22Rv1 (cell line): ENCODE measurements around the gene ROR1.

Experiments
- H3K27ac ChIP-seq: fragments of 450-650 bp; 2 replicates; pipeline ENCODE4 v1.5.1; 2017
- ZFX ChIP-seq: fragments of 450-650 bp; IDR thresholded peaks from 2 replicates; pipeline ENCODE4 v1.6.1; 2017; ENCODE audit warnings: antibody characterized with exemption, borderline replicate concordance
- TF ChIP-seq, protein P1 (sequence below): fragments of 450-650 bp; IDR thresholded peaks from 2 replicates; pipeline ENCODE4 v1.5.1; 2017; ENCODE audit warnings: mild to moderate bottlenecking

Gene ROR1

GRCh38 chr1:63732666-63733065 lies 41.2 kb upstream of the ROR1 start:
- TF ChIP-seq ZFX = no peak
- TF ChIP-seq, protein P1, sequence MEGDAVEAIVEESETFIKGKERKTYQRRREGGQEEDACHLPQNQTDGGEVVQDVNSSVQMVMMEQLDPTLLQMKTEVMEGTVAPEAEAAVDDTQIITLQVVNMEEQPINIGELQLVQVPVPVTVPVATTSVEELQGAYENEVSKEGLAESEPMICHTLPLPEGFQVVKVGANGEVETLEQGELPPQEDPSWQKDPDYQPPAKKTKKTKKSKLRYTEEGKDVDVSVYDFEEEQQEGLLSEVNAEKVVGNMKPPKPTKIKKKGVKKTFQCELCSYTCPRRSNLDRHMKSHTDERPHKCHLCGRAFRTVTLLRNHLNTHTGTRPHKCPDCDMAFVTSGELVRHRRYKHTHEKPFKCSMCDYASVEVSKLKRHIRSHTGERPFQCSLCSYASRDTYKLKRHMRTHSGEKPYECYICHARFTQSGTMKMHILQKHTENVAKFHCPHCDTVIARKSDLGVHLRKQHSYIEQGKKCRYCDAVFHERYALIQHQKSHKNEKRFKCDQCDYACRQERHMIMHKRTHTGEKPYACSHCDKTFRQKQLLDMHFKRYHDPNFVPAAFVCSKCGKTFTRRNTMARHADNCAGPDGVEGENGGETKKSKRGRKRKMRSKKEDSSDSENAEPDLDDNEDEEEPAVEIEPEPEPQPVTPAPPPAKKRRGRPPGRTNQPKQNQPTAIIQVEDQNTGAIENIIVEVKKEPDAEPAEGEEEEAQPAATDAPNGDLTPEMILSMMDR = no peak
- no peak overlapping the region for H3K27ac ChIP-seq

DNA sequence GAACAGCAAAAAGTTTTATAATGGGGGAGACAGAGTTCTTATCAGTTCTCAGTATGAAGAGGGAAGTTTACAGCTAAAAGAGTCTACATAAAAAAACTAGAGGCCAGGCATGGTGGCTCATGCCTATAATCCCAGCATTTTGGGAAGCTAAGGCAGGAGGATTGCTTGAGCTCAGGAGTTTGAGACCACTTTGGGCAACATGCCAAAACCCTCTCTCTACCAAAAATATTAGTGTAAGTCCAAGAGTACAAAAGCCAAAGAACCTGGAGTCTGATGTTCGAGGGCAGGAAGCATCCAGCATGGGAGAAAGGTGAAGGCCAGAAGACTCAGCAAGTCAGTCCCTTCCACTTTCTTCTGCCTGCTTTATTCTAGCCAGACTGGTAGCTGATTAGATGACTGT lies 35.0 kb upstream of the ROR1 start:
- H3K27ac ChIP-seq = no peak overlapping the region
- no peak for TF ChIP-seq ZFX
- TF ChIP-seq, protein P1 = no peak

GRCh38 chr1:63739452-63739851 lies 34.4 kb upstream of the ROR1 start:
- no peak overlapping the region for H3K27ac ChIP-seq
- TF ChIP-seq, protein P1 = no peak
- no peak for TF ChIP-seq ZFX

- TF ChIP-seq, protein P1 = no peak
- TF ChIP-seq ZFX = no peak
- H3K27ac ChIP-seq = no peak overlapping the region
Measured at GRCh38 chr1:63740432-63740831, 33.4 kb upstream of the ROR1 start.

- H3K27ac ChIP-seq = no peak overlapping the region
- TF ChIP-seq, protein P1 = no peak
- TF ChIP-seq ZFX = no peak
Measured at GRCh38 chr1:63742526-63742925, 31.3 kb upstream of the ROR1 start.

GRCh38 chr1:63743781-63744180 lies 30.0 kb upstream of the ROR1 start:
- H3K27ac ChIP-seq = no peak overlapping the region
- TF ChIP-seq ZFX = no peak
- TF ChIP-seq, protein P1 = no peak

DNA sequence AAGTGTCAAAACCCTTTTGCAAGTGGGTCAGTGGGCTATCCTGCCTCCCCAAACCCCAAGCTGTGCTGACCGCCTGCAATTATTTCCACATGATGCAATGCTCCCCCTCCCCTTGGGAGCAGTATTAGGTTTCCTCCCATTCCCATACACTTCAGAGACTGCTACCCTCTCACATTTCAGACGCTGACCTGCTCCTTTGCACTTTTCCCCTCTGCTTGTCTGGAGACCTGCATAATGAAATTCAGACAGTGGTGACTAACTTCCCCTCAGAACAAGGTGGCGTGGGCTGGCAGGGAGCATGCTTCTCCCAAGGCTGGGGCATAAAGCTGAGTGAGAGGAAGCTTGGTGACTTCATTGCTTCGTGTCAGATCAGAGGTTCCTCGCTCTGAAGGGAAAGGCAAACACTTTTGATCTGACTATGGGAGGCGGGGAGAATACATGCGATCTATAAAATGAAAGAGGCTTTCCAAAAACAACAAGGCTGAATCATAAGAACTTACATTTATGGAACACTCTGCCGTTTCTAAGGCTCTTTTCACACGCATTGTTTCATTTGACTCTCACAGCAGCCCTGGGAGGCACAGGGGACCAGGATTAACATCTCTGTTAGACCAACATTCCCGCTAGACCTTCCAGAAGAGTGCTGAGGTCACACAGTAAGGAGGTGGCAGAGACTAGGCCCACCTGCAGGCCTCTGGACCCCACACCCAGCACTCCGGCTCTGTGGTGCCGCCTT lies 27.5 kb upstream of the ROR1 start:
- H3K27ac ChIP-seq = no peak overlapping the region
- TF ChIP-seq, protein P1 = no peak
- no peak for TF ChIP-seq ZFX
